HG03066 (cell line): ENCODE measurements around the gene TXNL4A.

Experiments used
- ATAC-seq: cut with Tn5 transposase; IDR thresholded peaks from one replicate; pipeline ENCODE4 v1.9.1; 2021; ENCODE audit warnings: low read depth; ENCODE audit not compliant: unreplicated experiment

The TXNL4A gene

GRCh38 chr18:79937103-79937860 lies 51.1 kb downstream of the TXNL4A start:
- no peak for ATAC-seq

- ATAC-seq: no peak
These were observed 51.7 kb downstream of the TXNL4A start for GRCh38 chr18:79936641-79937040.

- ATAC-seq: no peak
These were observed 52.4 kb downstream of the TXNL4A start for GRCh38 chr18:79935925-79936324.

- no peak for ATAC-seq
These were observed 52.9 kb downstream of the TXNL4A start for GRCh38 chr18:79935499-79935898.

GRCh38 chr18:79935098-79935480 lies 53.3 kb downstream of the TXNL4A start:
- no peak for ATAC-seq

- ATAC-seq: no peak
These were observed 53.9 kb downstream of the TXNL4A start for GRCh38 chr18:79934311-79935097.

- ATAC-seq: no peak
These were observed 54.6 kb downstream of the TXNL4A start for GRCh38 chr18:79933765-79934164.

GRCh38 chr18:79932907-79933306 lies 55.5 kb downstream of the TXNL4A start:
- ATAC-seq: no peak

- no peak for ATAC-seq
These were observed 56.9 kb downstream of the TXNL4A start for GRCh38 chr18:79931475-79931874.

- no peak for ATAC-seq
These were observed 58.2 kb downstream of the TXNL4A start for GRCh38 chr18:79930020-79930642.

- no peak for ATAC-seq
These were observed 59.8 kb downstream of the TXNL4A start for GRCh38 chr18:79928563-79928960.

GRCh38 chr18:79927607-79928562 lies 60.5 kb downstream of the TXNL4A start:
- no peak for ATAC-seq

GRCh38 chr18:79926715-79927606 lies 61.4 kb downstream of the TXNL4A start:
- no peak for ATAC-seq

- no peak for ATAC-seq
These were observed 62.1 kb downstream of the TXNL4A start for GRCh38 chr18:79926306-79926705.

GRCh38 chr18:79924814-79925731 lies 63.3 kb downstream of the TXNL4A start:
- ATAC-seq: no peak

GRCh38 chr18:79923896-79924585 lies 64.3 kb downstream of the TXNL4A start:
- no peak for ATAC-seq

- no peak for ATAC-seq
These were observed 65.4 kb downstream of the TXNL4A start for GRCh38 chr18:79922971-79923411.
